GM19238 (cell line): ENCODE results near the gene MXRA8.

Experiments used
- DNase-seq: peaks from one replicate; pipeline ENCODE4 v3.0.0; 2011; ENCODE audit warnings: low spot score; ENCODE audit not compliant: insufficient read length

MXRA8 gene

GRCh38 chr1:1351511-1352427 lies 6.6 kb downstream of the MXRA8 start:
- DNase-seq, result no peak

DNA sequence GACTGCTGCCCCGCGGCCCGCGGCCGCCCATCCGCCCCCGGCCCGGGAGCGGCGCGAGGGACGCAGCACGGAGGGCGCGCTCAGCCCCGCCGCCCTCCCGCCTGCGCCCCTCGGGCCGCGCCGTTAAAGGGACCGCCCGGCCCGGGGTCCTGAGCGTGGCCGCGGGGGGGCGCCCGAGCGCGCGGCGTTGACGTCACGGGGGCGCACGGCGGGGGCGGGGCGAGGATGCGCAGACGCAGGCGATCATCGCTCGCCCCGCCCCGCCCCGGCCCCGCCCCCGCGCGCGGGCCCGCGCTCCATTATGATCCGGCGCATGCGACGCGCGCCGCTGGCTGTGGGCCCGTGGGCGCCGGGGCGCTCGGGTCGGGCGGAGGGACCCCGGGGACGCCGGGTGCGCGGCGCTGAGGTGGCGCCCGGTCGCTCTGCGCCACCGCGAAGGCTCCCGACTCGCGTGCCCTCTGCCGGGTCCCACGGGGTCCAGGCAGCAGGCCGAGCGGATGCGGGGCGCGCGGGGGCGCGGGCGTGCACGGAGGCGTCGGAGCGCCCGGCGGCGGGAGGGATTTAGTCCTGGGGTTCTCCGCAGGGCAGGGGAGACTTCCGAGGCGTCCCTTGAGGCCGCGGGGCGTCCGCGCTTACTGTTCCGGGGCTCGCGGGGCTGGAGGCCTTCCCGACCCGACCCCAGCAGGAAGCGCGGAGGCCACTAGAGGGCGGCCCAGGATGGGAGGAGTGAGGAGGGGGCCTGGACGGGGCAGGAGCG lies 8.9 kb downstream of the MXRA8 start, which contains the start of gene DVL1:
TSS of gene DVL1 (minus strand) at position 163 of the 757 bp plus-strand sequence. CDS start 353 bp downstream, outside the sequence.
- peak; percentile 96 for DNase-seq

- no peak for DNase-seq
Measured at GRCh38 chr1:1348420-1349255, 9.7 kb downstream of the MXRA8 start.

- DNase-seq, result no peak
Measured at GRCh38 chr1:1347663-1348419, 10.5 kb downstream of the MXRA8 start.

- DNase-seq, result no peak
Measured at GRCh38 chr1:1347026-1347595, 11.2 kb downstream of the MXRA8 start.

- DNase-seq, result no peak
Measured at GRCh38 chr1:1346501-1346890, 11.9 kb downstream of the MXRA8 start.

- no peak for DNase-seq
Measured at GRCh38 chr1:1345860-1346500, 12.4 kb downstream of the MXRA8 start.

DNA sequence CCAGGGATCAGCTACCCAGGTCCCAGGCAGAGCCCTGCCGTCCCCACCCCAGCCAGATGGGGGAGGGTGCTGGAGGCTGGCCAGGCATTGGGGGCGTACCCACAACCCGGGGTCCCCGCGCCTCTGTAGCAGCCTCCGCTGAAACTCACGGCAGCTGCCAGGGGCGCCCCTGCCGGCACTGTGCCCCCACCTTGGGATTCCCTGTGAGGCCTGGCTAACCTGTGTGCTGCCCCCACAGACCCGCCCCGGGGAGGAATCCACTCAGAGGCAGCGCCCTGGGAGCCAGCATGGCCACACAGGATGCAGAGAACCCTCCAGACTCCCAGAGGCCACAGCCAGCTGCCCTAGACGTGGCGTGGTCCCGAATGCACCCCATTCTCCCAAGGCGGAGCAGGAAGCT lies 13.0 kb downstream of the MXRA8 start:
- no peak for DNase-seq

DNA sequence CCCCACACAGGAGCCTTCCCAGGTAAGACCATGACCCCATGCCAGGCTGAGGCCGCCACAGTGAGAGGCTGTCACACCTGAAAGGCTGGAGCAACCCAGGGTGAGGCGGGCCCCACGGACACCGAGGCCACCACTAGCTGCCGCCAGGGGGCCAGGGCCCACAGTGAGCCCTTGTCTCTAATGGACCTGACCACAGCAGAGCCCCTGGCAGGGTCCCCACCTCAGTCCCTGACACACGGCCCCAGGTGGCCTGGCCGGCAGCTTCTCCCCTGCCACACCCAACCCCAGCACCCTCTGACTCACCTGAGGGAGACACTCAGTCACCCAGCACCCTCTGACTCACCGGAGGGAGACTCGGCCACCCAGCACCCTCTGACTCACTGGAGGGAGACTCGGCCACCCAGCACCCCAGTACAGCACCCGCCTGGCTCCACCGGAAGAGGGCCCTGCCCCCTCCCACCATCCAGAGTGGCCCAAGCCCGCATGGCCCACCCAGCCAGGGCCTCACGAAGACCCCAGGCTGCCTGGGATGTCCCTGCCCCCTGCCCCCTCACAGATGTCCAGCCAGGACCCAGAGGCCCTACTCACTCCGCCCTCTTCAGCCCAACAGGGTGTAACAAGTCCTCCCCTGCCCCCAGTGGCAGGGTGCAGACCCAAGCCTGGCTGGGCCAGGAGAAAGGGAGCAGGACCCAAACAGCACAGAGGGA lies 13.5 kb downstream of the MXRA8 start:
- no peak for DNase-seq

GRCh38 chr1:1343811-1344421 lies 14.4 kb downstream of the MXRA8 start:
- DNase-seq, result no peak

DNA sequence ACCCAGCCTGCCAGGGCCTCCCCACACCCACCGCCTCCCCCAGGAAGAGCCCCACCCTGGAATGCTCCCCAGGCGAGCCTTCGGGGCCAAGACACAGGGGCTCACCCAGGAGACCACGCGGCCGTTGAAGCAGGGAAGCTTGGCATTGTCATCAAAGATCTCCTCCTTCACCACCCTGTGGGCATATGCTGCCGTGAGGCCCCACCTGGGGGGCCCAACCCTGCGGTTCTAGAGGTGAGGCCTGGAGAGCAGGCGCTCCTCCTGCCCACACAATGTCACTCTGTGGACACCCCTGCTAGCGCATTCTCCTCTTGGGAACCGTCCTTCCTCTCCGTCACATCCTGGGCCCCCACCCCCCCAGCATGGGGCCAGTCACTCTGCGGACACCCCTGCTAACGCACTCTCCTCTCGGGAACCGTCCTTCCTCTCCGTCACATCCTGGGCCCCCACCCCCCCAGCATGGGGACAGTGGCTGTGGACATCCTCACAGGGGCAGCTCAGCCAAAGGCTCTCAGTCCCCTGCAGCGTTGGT lies 15.7 kb downstream of the MXRA8 start:
- DNase-seq, result no peak

GRCh38 chr1:1342061-1342562 lies 16.2 kb downstream of the MXRA8 start:
- DNase-seq, result no peak

DNA sequence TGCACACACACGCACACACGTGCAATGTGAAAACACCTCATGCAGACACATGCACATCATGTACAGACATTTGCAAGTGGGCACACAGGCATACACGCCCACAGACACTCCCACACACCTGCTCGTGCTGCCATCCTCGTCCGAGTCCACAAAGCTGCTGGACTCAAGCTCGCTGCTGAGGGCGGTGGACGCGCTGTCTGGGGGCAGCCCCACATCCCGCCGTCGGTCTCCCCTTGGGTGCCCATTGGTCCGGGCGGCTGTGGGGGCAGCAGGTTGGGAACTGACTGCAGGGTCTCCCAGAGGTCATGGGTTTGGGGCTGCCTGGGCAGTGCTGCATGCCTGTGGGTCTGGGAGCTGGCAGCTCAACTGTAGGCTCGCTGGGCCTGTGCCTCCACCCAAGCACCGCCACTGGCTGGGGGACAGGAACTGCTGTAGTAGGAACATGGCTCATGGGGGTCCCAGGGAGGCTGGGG lies 16.8 kb downstream of the MXRA8 start:
- DNase-seq, result no peak

GRCh38 chr1:1340791-1341548 lies 17.4 kb downstream of the MXRA8 start:
- no peak for DNase-seq

DNA sequence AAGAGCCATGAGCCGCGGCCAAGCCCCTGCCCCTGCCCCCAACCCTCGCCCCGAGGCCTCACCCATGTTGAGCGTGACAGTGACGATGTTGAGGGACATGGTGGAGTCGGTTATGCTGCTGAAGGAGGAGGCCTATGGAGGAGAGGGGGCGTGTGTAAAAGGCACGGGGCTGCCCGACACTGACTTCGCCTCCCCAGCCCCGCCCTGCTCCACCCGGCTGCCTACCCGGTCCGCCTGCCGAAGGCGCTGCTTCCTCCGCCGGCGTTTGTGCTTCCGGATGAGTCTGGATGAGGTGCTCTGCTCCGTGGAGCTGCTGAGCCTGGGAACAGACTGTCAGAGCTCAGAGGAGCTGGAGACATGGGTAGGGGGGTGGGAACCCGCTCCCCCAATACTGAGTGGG lies 18.2 kb downstream of the MXRA8 start:
- no peak for DNase-seq

DNA sequence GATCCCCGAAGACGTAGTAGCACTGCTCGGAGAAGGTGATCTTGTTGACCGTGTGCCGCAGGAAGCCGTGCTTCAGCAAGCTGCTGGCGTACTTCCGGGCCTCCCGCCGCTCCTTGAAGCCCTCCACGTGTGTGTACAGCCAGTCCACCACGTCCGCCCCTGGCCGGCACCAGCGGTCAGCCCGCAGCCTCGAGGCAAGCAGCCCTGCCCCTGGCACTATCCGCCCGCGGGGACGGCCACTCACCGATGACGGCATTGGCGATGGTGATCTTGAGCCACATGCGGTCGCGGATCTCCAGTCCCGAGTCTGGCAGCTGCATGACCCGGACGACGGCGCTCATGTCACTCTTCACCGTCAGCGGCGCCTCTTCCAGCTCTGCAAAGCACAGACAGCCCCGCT lies 20.1 kb downstream of the MXRA8 start:
- no peak for DNase-seq

DNA sequence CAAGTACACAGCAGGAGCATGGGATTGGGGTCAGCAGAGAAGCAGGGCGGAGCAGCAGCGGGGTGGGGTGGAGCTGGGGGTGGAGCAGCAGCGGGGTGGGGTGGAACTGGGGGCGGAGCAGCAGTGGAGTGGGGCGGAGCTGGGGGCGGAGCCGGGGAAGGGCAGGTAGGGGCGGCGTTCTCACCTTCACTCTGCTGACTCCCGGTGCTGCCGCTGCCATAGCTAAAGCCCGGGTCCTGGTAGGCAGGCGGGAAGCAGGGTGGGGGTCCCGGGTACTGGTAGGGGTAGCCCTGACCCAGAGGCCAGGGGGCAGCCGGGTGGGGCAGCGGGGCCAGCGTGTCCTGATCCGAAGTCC lies 20.6 kb downstream of the MXRA8 start:
- peak; percentile 62 for DNase-seq
